K562 (cell line): Measurements from ENCODE around the gene HHEX. TPM values are rescaled to one million over a fixed set of nuclear protein-coding genes. Genes with fewer than 3 reads are reported as not detected.

ENCODE experiments used
- ARHGAP35 ChIP-seq: fragments of 450-650 bp; IDR thresholded peaks from 2 replicates; pipeline ENCODE4 v1.6.1; 2018; ENCODE audit not compliant: partially characterized antibody
- BCOR ChIP-seq: fragments of 450-650 bp; IDR thresholded peaks from 2 replicates; pipeline ENCODE4 v1.6.1; 2016
- BRD4 ChIP-seq: fragments of 200-600 bp; sonication (generic); IDR thresholded peaks from 2 replicates; pipeline ENCODE4 v1.6.1; 2017; ENCODE audit warnings: inconsistent platforms
- CAMTA2 ChIP-seq: fragments of 250-450 bp; sonication (Bioruptor Pico); conservative IDR thresholded peaks from 2 replicates; pipeline ENCODE4 v1.5.1; 2022
- KDM1A ChIP-seq, 2 experiments: fragments of 450-650 bp; IDR thresholded peaks; 2 replicates each; pipeline ENCODE4 v1.6.1; 2016; ENCODE audit warnings: mild to moderate bottlenecking in 2 of 2
- L3MBTL2 ChIP-seq: fragments of 450-650 bp; IDR thresholded peaks from 2 replicates; pipeline ENCODE4 v1.6.1; 2016; ENCODE audit warnings: mild to moderate bottlenecking, moderate library complexity
- MYNN ChIP-seq, 2 experiments: sonication (generic); formaldehyde crosslinking in 1 of 2; IDR thresholded peaks; 2 replicates each; pipeline versions ENCODE4 v1.5.0 to v1.6.1; 2016 to 2020; ENCODE audit warnings: antibody characterized with exemption in 1 of 2, missing genetic modification reagents in 1 of 2
- NR2C1 ChIP-seq, 2 experiments: fragments of 450-650 bp; IDR thresholded peaks; 2 replicates each; pipeline ENCODE4 v1.6.1; 2017; ENCODE audit warnings: mild to moderate bottlenecking in 2 of 2, antibody characterized with exemption in 1 of 2, inconsistent platforms in 1 of 2, missing compliant biosample characterization in 1 of 2, missing genetic modification characterization in 1 of 2
- PCBP1 ChIP-seq: fragments of 200-400 bp; formaldehyde crosslinking; IDR thresholded peaks from 2 replicates; pipeline ENCODE4 v1.6.1; 2018; ENCODE audit warnings: mild to moderate bottlenecking, low read depth, low read length; ENCODE audit not compliant: poor library complexity, severe bottlenecking
- RBFOX2 ChIP-seq: fragments of 200-400 bp; formaldehyde crosslinking; IDR thresholded peaks from 2 replicates; pipeline ENCODE4 v1.6.1; 2017; ENCODE audit warnings: low read depth, mild to moderate bottlenecking, low read length, moderate library complexity
- SPI1 ChIP-seq: IDR thresholded peaks from 2 replicates; pipeline ENCODE4 v1.6.1; 2011; ENCODE audit warnings: low read depth, low read length, control low read depth, borderline replicate concordance
- SRSF7 ChIP-seq: fragments of 200-400 bp; formaldehyde crosslinking; optimal IDR thresholded peaks from 2 replicates; pipeline ENCODE3; 2017; ENCODE audit warnings: mild to moderate bottlenecking, low read depth, low read length
- TCF3 ChIP-seq: sonication (generic); formaldehyde crosslinking; IDR thresholded peaks from 2 replicates; pipeline ENCODE4 v1.4.0; 2020; ENCODE audit warnings: mild to moderate bottlenecking, missing genetic modification reagents
- ZNF584 ChIP-seq: fragments of 200-800 bp; sonication (Bioruptor generic); IDR thresholded peaks from 2 replicates; pipeline ENCODE4 v1.6.1; 2016; ENCODE audit warnings: low read depth, mild to moderate bottlenecking, missing genetic modification characterization, missing compliant biosample characterization
- ZNF695 ChIP-seq: fragments of 450-650 bp; formaldehyde crosslinking; IDR thresholded peaks from 2 replicates; pipeline ENCODE4 v1.4.0; 2020; ENCODE audit warnings: mild to moderate bottlenecking, moderate library complexity
- ZSCAN32 ChIP-seq: fragments of 450-650 bp; formaldehyde crosslinking; IDR thresholded peaks from 2 replicates; pipeline ENCODE4 v1.4.0; 2020; ENCODE audit warnings: mild to moderate bottlenecking, moderate library complexity
- polyA plus RNA-seq, 8 experiments: library from polyadenylated mRNA; depleted of rRNA in 4 of 8; stranded (reverse) in 5 of 8; unstranded in 3 of 8; fragments of >200 nt; fragmentation: Nextera tagmentation in 2 of 8; fragmentation: Illumina TruSeq in 1 of 8; extraction: Ambion mirVana in 2 of 8; extraction: Trizol in 1 of 8; gene quantifications; 2 replicates each; pipeline versions ENCODE4 v1.2.1 to v1.2.3, GENCODE V29; 2011 to 2014; ENCODE audit warnings: inconsistent platforms in 1 of 8, missing spikeins in 1 of 8
- total RNA-seq, 7 experiments: library from RNA; depleted of rRNA in 6 of 7; stranded (reverse); fragments of >200 nt in 6 of 7; fragmentation: Illumina TruSeq in 2 of 7; extraction: Trizol in 2 of 7; gene quantifications; 2 replicates each; pipeline versions ENCODE4 v1.2.1 to v1.2.3, GENCODE V29; 2011 to 2021; ENCODE audit warnings: low replicate concordance in 1 of 7
- TF ChIP-seq, protein P1 (sequence below): fragments of 450-650 bp; IDR thresholded peaks from 2 replicates; pipeline ENCODE4 v1.6.1; 2017; ENCODE audit warnings: antibody characterized with exemption, mild to moderate bottlenecking
- TF ChIP-seq, protein P2 (sequence below): fragments of 450-650 bp; IDR thresholded peaks from 2 replicates; pipeline ENCODE4 v1.6.1; 2018; ENCODE audit warnings: mild to moderate bottlenecking, low read depth; ENCODE audit not compliant: partially characterized antibody
- TF ChIP-seq, protein P3 (sequence below): fragments of 450-650 bp; IDR thresholded peaks from 2 replicates; pipeline ENCODE4 v1.6.1; 2016; ENCODE audit warnings: borderline replicate concordance
- TF ChIP-seq, protein P4 (sequence below): fragments of 250-450 bp; sonication (Bioruptor Pico); IDR thresholded peaks from 2 replicates; pipeline ENCODE4 v1.8.0; 2022; ENCODE audit warnings: inconsistent platforms, mild to moderate bottlenecking, moderate library complexity, borderline replicate concordance

The HHEX gene
- total and polyA plus RNA-seq, 9 of the 15 experiments (the other 6 are each of a cell fraction or from before 2014, with no cell fraction given) = 37.2 to 133 (median 80.2) TPM

- TF ChIP-seq, protein P1, sequence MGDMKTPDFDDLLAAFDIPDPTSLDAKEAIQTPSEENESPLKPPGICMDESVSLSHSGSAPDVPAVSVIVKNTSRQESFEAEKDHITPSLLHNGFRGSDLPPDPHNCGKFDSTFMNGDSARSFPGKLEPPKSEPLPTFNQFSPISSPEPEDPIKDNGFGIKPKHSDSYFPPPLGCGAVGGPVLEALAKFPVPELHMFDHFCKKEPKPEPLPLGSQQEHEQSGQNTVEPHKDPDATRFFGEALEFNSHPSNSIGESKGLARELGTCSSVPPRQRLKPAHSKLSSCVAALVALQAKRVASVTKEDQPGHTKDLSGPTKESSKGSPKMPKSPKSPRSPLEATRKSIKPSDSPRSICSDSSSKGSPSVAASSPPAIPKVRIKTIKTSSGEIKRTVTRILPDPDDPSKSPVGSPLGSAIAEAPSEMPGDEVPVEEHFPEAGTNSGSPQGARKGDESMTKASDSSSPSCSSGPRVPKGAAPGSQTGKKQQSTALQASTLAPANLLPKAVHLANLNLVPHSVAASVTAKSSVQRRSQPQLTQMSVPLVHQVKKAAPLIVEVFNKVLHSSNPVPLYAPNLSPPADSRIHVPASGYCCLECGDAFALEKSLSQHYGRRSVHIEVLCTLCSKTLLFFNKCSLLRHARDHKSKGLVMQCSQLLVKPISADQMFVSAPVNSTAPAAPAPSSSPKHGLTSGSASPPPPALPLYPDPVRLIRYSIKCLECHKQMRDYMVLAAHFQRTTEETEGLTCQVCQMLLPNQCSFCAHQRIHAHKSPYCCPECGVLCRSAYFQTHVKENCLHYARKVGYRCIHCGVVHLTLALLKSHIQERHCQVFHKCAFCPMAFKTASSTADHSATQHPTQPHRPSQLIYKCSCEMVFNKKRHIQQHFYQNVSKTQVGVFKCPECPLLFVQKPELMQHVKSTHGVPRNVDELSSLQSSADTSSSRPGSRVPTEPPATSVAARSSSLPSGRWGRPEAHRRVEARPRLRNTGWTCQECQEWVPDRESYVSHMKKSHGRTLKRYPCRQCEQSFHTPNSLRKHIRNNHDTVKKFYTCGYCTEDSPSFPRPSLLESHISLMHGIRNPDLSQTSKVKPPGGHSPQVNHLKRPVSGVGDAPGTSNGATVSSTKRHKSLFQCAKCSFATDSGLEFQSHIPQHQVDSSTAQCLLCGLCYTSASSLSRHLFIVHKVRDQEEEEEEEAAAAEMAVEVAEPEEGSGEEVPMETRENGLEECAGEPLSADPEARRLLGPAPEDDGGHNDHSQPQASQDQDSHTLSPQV = peak; percentile 65; the same call in 1 of the 2 replicates
- TF ChIP-seq, protein P2, sequence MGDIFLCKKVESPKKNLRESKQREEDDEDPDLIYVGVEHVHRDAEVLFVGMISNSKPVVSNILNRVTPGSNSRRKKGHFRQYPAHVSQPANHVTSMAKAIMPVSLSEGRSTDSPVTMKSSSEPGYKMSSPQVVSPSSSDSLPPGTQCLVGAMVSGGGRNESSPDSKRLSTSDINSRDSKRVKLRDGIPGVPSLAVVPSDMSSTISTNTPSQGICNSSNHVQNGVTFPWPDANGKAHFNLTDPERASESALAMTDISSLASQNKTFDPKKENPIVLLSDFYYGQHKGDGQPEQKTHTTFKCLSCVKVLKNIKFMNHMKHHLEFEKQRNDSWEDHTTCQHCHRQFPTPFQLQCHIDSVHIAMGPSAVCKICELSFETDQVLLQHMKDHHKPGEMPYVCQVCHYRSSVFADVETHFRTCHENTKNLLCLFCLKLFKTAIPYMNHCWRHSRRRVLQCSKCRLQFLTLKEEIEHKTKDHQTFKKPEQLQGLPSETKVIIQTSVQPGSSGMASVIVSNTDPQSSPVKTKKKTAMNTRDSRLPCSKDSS = no peak
- peak; percentile 48 for TF ChIP-seq ARHGAP35
- TF ChIP-seq CAMTA2 = no peak
- peak; percentile 70 for TF ChIP-seq RBFOX2
- TF ChIP-seq SRSF7 = no peak
- TF ChIP-seq, protein P3, sequence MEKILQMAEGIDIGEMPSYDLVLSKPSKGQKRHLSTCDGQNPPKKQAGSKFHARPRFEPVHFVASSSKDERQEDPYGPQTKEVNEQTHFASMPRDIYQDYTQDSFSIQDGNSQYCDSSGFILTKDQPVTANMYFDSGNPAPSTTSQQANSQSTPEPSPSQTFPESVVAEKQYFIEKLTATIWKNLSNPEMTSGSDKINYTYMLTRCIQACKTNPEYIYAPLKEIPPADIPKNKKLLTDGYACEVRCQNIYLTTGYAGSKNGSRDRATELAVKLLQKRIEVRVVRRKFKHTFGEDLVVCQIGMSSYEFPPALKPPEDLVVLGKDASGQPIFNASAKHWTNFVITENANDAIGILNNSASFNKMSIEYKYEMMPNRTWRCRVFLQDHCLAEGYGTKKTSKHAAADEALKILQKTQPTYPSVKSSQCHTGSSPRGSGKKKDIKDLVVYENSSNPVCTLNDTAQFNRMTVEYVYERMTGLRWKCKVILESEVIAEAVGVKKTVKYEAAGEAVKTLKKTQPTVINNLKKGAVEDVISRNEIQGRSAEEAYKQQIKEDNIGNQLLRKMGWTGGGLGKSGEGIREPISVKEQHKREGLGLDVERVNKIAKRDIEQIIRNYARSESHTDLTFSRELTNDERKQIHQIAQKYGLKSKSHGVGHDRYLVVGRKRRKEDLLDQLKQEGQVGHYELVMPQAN = peak; percentile 34; the same call in 1 of the 2 replicates
- peak; percentile 43; the same call in 1 of the 2 replicates for TF ChIP-seq L3MBTL2
- no peak for TF ChIP-seq ZSCAN32
- TF ChIP-seq MYNN (IDR thresholded peaks at IDR 0.05) = no peak
- no peak for TF ChIP-seq MYNN (CRISPR knock-in tag; IDR thresholded peaks at IDR 0.05)
- TF ChIP-seq NR2C1 (IDR thresholded peaks at IDR 0.05) = no peak
- TF ChIP-seq NR2C1 (tag; IDR thresholded peaks at IDR 0.05) = no peak
- TF ChIP-seq BRD4 = no peak
- no peak for TF ChIP-seq TCF3 (CRISPR knock-in tag)
- no peak for TF ChIP-seq ZNF695
- TF ChIP-seq PCBP1 = peak; percentile 6
- TF ChIP-seq, protein P4, sequence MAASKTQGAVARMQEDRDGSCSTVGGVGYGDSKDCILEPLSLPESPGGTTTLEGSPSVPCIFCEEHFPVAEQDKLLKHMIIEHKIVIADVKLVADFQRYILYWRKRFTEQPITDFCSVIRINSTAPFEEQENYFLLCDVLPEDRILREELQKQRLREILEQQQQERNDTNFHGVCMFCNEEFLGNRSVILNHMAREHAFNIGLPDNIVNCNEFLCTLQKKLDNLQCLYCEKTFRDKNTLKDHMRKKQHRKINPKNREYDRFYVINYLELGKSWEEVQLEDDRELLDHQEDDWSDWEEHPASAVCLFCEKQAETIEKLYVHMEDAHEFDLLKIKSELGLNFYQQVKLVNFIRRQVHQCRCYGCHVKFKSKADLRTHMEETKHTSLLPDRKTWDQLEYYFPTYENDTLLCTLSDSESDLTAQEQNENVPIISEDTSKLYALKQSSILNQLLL (CRISPR knock-in tag) = no peak
- TF ChIP-seq ZNF584 (CRISPR knock-in tag) = no peak
- peak in 1 of 2 experiments; percentile 32; a peak in 1 of 4 replicates for TF ChIP-seq KDM1A (IDR thresholded peaks at IDR 0.05)
- TF ChIP-seq BCOR = no peak
- TF ChIP-seq SPI1 = no peak
Observed at GRCh38 chr10:92692080-92692671, 2.4 kb downstream of the HHEX start (continued).
